Endometrial microvascular endothelial cells (primary cell): Measurements from ENCODE around the gene NECAP2. TPM values are rescaled to one million over a fixed set of nuclear protein-coding genes. Genes with fewer than 3 reads are reported as not detected.

ENCODE experiments used
- in situ Hi-C: cut with HindIII; loops from 2 replicates; pipeline ENCODE4 v1.10.0; 2017; ENCODE audit warnings: low sequenced_read_pairs, low pct_unique_long_range_greater_than_20kb; ENCODE audit errors: inconsistent ontology term
- total RNA-seq: library from RNA; depleted of rRNA; stranded (reverse); fragments of >200 nt; gene quantifications from one replicate; pipeline ENCODE4 v1.2.3, GENCODE V29; 2015; ENCODE audit errors: inconsistent ontology term

NECAP2 gene
- total RNA-seq, 1 donor from 2014 or later: 149 TPM

DNA sequence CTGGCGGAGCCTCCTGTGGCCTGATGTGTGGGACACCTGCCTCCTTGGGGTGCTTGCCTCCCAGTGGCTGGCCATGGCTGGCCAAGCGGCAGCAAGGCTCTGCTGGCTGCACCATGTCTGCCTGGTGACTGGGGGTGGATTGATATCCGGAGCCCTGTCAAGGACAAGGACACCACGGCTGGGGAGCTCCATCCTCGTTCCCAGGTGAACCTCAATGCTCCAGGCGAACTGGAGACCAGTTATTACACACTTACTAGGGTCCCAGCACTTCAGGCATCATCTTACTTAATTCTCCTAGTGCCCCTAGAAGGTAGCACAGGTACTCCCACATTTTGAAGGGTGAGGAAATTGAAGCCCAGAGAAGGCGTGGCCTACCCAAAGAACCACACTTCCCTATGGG, 18.5 kb upstream of the NECAP2 start:
- in situ Hi-C loops: no loop called here

DNA sequence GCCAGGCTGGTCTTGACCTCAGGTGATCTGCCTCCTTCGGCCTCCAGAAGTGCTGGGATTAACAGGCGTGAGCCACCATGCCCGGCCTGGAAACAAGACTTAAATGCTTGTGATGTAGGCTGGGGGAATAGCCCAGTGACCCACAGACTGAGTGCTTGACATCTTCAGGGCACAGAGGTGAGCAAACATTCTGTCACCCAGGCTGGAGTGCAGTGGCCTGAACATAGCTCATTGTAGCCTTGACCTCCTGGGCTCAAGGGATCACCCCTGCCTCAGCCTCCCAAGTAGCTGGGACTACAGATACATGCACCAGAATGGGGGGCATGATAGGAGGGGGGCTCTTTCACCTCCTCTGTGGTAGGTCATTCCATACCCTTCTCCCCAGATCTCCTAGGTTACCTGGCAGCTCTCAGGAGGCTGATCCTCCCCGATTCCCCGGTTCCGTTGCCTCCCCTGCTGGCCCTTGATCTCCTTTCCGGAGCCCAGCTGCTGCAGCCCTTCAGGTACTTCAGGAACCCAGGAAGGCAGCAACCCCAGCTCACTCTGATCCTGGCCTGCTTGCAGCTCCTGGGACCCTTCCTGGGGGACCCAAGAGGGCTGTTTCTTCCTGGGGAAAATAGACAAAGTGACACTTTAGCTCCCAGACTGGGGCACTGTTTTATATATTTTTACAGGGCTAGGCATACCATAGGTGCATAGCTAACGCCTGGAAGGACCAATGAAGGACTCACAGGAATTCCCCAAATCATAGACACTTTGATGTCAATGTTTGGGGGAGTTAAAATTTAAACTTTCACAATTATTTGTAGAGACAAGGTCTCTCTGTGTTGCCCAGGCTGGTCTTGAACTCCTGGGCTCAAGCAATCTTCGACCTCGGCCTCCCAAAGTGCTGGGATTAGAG, 15.1 kb upstream of the NECAP2 start:
- in situ Hi-C loops: no loop called here

DNA sequence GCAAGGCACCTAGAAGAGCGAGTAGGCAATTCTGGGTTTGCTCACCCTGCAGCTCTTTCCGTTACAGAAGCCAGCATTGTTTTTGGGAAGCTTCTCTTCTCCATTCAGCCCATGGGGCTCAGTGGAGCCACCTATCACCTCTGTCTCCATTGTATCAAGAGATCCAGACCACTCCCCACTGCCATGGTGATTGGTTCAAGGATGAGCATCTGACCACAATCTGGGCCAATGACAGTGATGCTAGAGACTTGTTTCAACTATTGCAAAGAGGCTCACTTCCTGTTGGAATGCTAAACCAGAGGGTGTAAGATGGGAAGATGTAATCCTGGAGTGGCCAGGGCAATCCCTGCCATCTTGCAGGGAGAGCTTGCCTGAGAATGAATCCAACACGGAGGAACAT, 9.9 kb upstream of the NECAP2 start:
- in situ Hi-C loops: loop anchor here (5.0 kb wide), 1 partner anchor 38 kb away; no protein-coding TSS in a partner anchor

DNA sequence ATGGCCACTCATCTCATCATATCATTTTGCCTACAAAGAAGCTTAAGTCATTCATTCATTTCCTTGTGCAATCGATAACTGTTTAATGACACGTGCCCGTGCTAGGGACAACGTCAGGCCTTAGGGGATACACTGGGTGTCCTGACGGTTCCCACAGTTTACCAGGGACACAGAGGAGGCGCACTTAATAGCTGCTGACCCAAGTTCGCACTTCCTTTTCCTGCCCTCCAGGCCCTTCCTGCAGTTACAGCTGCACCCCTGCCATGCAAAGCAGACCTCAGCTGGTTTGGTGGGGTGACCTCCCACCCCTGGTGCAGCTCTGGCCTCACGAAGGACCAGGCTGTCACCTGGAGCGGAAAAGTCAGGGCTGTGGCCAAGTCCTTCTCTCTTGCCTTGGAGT, 7.5 kb upstream of the NECAP2 start:
- in situ Hi-C loops: loop anchor here (5.0 kb wide), 1 partner anchor 41 kb away; no protein-coding TSS in a partner anchor

DNA sequence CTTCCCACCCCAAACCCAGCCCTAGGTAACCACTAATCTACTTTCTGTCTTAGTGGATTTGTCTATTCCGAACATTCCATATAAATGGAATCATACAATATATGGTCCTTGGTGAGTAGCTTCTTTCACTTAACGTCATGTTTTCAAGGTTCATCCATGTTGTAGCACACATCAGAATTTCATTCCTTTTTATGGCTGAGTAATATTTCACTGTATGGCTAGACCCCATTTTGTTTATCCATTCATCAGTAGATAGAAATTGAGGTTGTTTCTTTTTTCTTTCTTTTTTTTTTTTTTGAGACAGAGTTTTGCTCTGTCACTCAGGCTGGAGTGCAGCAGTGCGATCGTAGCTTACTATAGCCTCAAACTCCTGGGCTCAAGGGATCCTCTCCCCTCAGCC, 6.5 kb upstream of the NECAP2 start:
- in situ Hi-C loops: loop anchor here (5.0 kb wide), 1 partner anchor 42 kb away; no protein-coding TSS in a partner anchor

DNA sequence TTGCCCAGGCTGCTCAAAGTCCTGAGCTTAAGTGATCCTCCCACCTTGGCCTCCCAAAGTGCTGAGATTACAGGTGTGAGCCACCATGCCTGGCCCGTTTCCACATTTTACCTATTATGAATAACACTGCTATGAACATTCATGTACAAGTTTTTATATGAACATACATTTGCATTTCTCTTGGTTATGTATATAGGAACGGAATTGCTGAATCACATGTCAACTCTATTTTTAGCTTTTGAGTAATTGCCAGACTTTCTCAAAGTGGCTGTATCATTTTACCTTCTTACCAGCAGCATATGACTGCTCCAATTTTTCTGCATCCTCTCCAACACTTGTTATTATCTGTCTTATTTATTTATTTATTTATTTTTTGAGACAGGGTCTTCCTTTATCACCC, 6.0 kb upstream of the NECAP2 start:
- in situ Hi-C loops: loop anchor here (5.0 kb wide), 1 partner anchor 42 kb away; no protein-coding TSS in a partner anchor

DNA sequence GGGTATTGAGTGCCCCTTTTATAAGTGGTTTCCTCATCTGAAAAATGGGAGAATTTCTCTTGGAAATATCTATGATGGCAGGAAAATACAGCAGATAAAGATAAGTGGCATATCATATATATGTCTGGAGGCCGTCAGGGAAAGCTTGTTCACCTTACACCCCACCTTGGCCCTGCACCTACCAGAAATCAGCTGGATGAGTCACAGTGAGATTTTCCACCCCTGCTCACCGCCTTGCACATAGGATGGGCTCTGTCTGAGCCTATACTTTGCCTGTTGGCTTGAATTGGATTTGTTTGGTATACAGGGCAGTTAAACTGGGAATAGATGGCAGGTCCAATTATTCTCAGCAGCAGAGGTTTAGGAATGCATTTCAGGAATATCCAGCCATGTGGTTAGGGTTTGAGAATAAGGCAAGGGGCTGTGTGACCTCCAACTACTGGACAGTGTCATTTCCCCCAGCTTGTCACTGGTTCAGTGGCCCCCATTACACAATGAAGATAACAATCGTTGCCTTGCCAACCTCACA, 3.5 kb upstream of the NECAP2 start, which contains the start of gene SPATA21:
Gene SPATA21, minus strand, starts transcription at position 479 of the 529 bp plus-strand sequence. CDS start 6,053 bp downstream, outside the sequence.
- in situ Hi-C loops: no loop called here

DNA sequence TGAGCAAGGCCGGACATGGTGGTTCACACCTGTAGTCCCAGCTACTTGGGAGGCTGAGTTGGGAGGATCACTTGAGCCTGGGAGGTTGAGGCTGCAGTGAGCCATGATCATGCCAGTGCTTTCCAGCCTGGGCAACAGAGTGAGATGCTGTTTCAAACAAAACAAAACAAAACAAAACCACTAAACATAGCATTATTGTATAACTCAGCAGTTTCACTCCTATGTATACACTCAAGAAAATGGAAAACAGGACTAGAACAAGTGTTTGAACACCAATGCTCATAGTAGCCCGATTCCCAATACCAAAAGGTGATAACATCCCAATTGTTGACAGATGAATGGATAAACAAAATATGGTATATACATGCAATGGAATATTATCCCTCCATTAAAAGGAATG, 2.0 kb upstream of the NECAP2 start:
- in situ Hi-C loops: no loop called here

DNA sequence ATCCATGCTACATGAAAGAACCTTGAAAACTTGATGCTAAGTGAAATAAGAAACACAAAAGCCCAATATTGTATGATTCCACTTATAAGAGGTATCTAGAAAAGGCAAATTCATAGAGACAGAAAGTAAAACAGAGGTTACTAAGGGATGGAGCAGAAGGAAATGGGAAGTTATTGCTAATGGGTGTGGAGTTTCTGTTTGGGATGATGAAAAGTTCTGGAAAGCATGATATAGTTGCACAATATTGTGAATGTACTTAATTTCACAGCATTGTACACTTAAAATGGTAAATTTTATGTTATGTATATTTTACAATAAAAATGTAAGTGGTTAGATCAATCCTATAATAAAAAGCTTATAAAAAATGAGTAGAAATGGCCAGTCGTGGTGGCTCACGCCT, 1.6 kb upstream of the NECAP2 start:
- in situ Hi-C loops: no loop called here

DNA sequence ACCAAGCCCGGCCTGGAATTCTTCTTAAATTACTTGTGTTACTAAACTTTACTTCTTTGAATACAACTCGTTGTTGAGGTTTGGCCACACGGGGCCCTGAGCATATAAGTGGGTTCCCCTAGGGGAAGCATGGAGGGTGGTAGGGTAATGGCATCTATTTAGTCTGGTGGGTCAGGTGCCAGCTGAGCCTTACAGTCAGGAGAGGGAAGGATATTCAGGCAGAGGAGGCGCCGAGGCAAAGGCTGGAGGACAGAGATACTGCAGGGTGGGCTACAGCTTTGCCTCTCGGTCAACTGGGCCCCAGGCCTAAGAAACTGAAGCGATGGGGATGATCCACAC, 424 bp upstream of the NECAP2 start:
- in situ Hi-C loops: no loop called here

DNA sequence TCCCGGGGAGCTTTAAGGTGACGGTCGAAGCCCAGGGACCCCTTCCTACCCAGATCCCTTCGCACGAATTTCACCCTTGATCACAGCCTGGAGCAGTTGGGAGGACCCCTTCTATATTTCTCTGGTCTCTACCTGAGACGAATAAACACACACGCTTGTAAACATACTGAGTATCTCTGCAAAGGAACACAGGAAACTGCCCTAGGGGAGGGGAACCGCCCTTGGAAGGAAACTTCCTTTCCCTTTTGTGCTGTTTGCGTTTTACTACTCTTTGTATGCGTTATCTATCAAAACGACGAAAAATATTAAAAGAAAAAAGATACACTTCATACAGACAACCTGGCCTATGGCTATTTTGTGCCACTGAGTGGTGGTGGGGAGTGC, 750 bp downstream of the NECAP2 start:
- in situ Hi-C loops: no loop called here

DNA sequence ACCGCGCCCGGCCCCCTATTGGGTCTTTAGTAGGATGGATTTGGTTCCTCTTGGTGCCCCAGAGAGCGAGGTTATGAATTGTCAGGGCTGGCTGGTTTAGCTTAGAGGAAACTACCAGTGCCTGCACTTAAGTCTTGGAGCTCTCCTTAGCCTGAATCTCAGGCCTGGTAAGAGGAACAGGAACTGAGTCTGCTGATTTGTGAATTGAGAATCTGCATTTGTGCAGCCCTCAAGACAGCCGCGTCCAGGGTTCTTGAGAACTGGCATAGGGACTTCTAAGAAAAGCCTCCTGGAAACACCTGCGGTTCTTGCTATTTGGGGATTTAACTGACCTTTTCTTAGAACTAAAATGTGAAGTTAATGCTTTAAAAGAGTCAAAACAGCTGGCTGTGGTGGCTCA, 1.7 kb downstream of the NECAP2 start:
- in situ Hi-C loops: no loop called here

DNA sequence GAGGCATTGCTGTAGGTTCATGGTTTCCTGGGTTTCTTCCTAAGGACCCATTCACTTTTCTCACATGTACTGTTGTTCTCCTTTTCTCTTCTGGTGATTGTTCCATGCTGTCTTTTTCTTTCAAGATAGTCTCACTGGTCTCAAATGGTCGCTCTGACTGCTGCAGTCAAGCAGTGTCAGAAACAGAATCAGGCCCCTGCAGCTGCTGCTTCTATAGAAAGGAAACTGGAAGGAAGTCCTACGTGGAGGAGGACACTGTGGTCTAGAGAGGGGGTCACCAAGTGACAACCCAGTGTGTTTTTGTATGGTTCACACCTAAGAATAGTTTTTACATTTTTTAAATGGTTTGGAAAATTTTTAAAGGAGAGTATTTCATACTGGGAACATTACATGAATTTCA, 2.4 kb downstream of the NECAP2 start:
- in situ Hi-C loops: no loop called here

DNA sequence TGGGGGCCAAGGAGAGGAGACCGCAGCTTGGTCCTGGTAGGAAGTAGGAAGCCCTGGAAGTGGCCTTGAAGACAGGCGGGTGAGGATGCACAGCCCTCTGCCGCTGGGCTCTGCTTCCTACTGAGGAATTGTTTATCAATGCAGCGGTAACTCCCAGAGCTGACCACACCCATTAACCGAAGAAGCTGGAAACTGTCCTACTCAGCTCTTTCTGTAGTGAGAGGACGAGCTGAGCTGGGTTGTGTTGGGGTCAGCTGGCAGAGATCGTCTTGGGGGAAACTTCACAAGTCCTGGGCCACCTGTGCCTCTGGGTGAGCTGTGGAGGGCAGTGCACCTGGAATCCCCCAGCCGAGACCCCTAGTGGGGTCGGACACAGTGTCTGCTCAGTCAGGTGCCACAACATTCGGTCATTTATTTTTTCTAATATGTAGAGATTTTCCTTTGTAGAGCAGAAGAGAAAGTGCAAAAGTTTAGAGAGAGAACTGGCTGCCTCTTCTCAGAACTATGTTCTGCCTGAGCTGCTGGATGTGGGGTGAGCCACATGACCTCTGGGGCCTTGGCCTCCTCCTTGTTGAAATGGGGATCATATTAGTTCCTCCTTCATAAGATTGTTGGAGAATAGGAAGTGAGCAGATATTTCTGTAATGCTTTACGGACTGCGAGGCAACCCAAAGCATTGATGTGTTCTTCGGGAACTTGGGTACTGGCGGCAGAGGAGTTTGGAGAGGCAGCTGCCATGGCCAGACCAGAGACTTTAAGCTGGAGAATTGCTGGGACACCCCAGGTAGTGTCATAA, 3.6 kb downstream of the NECAP2 start:
- in situ Hi-C loops: no loop called here

DNA sequence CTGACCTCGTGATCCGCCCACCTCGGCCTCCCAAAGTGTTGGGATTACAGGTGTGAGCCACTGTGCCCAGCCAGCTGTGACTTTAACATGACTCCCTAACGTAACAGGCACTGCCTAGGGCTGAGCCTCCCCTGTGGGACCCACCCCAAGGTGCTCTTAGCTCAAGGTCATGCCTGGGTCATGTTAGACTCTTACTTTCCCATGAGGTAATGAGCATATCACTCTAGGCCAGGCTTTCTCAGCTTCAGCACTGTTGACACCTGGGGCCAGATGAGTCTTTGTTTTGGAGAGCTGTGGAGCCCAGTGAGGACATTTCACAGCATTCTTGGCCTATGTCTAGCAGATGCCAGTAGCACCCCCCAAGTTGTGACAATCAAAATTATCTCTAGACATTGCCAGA, 4.5 kb downstream of the NECAP2 start:
- in situ Hi-C loops: no loop called here

DNA sequence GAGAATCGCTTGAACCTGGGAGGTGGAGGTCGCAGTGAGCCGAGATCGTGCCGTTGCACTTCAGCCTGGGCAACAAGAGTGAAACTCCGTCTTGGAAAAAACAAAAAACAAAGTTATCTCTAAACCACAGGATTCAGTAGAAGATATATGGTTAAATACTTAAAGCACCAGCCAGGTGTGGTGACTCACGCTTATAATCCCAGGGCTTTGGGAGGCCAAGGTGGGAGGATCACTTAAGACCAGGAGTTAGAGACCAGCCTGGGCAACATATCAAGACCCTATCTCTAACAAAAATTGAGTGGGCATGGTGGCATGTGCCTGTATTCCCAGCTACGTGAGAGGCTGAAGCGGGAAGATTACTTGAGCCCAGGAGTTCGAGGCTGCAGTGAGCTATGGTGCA, 5.6 kb downstream of the NECAP2 start:
- in situ Hi-C loops: no loop called here

DNA sequence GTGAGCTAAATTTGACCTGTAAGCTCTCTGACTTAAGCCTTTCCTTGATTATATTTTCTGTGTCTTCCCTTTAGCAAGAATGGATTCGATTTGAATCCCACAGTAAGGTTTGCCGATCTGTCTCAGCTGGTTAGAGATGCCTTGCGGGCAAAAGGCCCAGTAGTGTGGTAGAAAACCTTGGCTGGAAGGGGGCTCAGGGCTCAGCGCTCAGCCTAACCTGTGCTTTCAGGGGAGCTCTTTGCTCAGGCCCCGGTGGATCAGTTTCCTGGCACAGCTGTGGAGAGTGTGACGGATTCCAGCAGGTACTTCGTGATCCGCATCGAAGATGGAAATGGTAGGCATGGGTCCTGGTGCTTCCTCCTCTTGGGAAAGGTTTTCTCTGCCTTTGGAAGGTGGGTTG, 7.1 kb downstream of the NECAP2 start:
- in situ Hi-C loops: no loop called here

DNA sequence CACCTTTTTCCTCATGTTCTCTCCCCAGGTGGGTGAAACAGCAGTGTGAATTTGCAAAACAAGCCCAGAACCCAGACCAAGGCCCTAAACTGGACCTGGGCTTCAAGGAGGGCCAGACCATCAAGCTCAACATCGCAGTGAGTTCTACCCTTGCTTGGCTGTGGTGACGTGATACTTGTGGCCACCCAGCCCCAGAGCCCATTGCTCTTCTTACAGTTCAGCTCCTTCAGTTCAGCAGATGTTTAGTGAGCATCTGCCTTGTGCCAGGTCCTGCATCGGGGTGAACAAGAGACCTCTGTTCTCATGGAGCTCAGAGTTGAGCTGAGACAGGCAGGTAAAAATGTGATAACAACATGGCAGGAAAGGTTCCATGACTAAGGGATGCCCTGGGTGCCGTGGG, 8.5 kb downstream of the NECAP2 start:
- in situ Hi-C loops: no loop called here

DNA sequence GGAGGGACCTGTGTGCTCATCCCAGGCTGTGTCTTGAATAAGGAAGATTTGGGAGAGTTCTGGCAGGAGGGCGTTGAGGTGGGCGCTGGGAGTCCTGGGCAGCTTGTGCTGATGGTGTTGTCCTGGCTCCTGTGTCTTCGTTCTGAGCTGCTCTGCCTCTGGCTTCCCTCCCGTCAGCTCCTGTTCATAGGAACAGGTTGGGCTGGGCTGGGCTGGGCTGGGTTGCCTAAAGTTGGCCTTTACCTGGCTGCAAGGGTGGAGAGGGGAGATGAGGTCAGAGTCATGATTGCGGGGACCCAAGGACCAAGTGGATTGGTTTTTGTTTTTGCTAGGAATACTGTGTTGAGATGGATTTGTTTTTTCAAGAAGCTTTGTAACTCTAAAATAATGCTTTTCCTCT, 9.1 kb downstream of the NECAP2 start:
- in situ Hi-C loops: no loop called here
